Uterus (tissue), 2 donors: ENCODE data around the gene WDR81.

Experiments used
- POLR2A ChIP-seq, 2 donors: fragments of 450-650 bp; IDR thresholded peaks; one replicate each; pipeline ENCODE4 v1.6.1; 2016; ENCODE audit warnings: antibody characterized with exemption in 2 of 2, mild to moderate bottlenecking in 1 of 2, moderate library complexity in 1 of 2
- TF ChIP-seq, protein P1 (sequence below), 4 experiments: fragments of 200-600 bp in 2 of 4; fragments of 450-650 bp in 2 of 4; sonication (generic) in 2 of 4; IDR thresholded peaks; one replicate each; pipeline ENCODE4 v1.5.1; 2016 to 2019; ENCODE audit warnings: antibody characterized with exemption in 4 of 4, mild to moderate bottlenecking in 2 of 4, moderate library complexity in 1 of 4

DNA sequence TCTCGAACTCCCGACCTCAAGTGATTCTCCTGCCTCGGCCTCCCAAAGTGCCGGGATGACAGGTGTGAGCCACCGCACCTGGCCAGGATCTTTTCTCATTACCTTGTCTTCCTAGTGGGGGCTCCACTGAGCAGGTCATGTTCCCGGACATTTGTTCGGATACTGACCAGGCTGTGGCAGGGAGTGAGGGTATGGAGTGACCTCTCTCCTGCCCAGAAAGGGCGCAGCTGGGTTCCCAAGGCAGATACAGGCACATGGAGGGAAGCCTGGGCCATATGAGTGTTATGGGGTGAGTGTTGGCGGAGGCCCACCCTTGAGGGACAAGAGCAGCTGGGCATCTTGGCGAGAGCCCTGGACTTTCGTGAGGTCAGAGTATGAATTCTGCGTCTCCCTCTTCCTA lies 42.9 kb downstream of the WDR81 start:
- TF ChIP-seq, protein P1, sequence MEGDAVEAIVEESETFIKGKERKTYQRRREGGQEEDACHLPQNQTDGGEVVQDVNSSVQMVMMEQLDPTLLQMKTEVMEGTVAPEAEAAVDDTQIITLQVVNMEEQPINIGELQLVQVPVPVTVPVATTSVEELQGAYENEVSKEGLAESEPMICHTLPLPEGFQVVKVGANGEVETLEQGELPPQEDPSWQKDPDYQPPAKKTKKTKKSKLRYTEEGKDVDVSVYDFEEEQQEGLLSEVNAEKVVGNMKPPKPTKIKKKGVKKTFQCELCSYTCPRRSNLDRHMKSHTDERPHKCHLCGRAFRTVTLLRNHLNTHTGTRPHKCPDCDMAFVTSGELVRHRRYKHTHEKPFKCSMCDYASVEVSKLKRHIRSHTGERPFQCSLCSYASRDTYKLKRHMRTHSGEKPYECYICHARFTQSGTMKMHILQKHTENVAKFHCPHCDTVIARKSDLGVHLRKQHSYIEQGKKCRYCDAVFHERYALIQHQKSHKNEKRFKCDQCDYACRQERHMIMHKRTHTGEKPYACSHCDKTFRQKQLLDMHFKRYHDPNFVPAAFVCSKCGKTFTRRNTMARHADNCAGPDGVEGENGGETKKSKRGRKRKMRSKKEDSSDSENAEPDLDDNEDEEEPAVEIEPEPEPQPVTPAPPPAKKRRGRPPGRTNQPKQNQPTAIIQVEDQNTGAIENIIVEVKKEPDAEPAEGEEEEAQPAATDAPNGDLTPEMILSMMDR (IDR thresholded peaks at IDR 0.05): no peak
- no peak for TF ChIP-seq POLR2A (IDR thresholded peaks at IDR 0.05)
